ENCODE data around the gene NAA25.

NAA25 gene

GRCh38 chr12:112066566-112066965 is 42.0 kb downstream of the NAA25 start:
- TF ChIP-seq REST (IDR thresholded peaks at IDR 0.05; ENCODE audit: insufficient read depth in 1 of 2, low read depth in 2 of 2, low read length in 2 of 2) = no peak
- no peak for TF ChIP-seq SIN3A (IDR thresholded peaks at IDR 0.05; ENCODE audit: borderline replicate concordance, insufficient read depth, low read length)
- TF ChIP-seq POLR2AphosphoS5 (IDR thresholded peaks at IDR 0.05; ENCODE audit: low read depth, low read length) = no peak
- no peak for TF ChIP-seq FOXP2 (optimal IDR thresholded peaks at IDR 0.05; ENCODE audit: borderline replicate concordance, extremely low read depth, extremely low read length, insufficient read depth)
- no peak for TF ChIP-seq TAF1 (IDR thresholded peaks at IDR 0.05; ENCODE audit: borderline replicate concordance, insufficient read depth, low read length)

- TF ChIP-seq POLR2AphosphoS5 (IDR thresholded peaks at IDR 0.05; ENCODE audit: low read depth, low read length) (no peak), SIN3A (IDR thresholded peaks at IDR 0.05; ENCODE audit: borderline replicate concordance, insufficient read depth, low read length) (no peak), REST (IDR thresholded peaks at IDR 0.05; ENCODE audit: insufficient read depth in 1 of 2, low read depth in 2 of 2, low read length in 2 of 2) (no peak), TAF1 (IDR thresholded peaks at IDR 0.05; ENCODE audit: borderline replicate concordance, insufficient read depth, low read length) (no peak), FOXP2 (optimal IDR thresholded peaks at IDR 0.05; ENCODE audit: borderline replicate concordance, extremely low read depth, extremely low read length, insufficient read depth) (no peak)
Observed at GRCh38 chr12:112063273-112063672, 45.3 kb downstream of the NAA25 start.

GRCh38 chr12:112061137-112061536 is 47.4 kb downstream of the NAA25 start:
- no peak for TF ChIP-seq TAF1 (IDR thresholded peaks at IDR 0.05; ENCODE audit: borderline replicate concordance, insufficient read depth, low read length)
- TF ChIP-seq SIN3A (IDR thresholded peaks at IDR 0.05; ENCODE audit: borderline replicate concordance, insufficient read depth, low read length) = no peak
- TF ChIP-seq REST (IDR thresholded peaks at IDR 0.05; ENCODE audit: insufficient read depth in 1 of 2, low read depth in 2 of 2, low read length in 2 of 2) = no peak
- TF ChIP-seq POLR2AphosphoS5 (IDR thresholded peaks at IDR 0.05; ENCODE audit: low read depth, low read length) = no peak
- TF ChIP-seq FOXP2 (optimal IDR thresholded peaks at IDR 0.05; ENCODE audit: borderline replicate concordance, extremely low read depth, extremely low read length, insufficient read depth) = no peak

GRCh38 chr12:112049351-112049750 is 59.2 kb downstream of the NAA25 start:
- TF ChIP-seq POLR2AphosphoS5 (IDR thresholded peaks at IDR 0.05; ENCODE audit: low read depth, low read length) = no peak
- TF ChIP-seq SIN3A (IDR thresholded peaks at IDR 0.05; ENCODE audit: borderline replicate concordance, insufficient read depth, low read length) = no peak
- TF ChIP-seq TAF1 (IDR thresholded peaks at IDR 0.05; ENCODE audit: borderline replicate concordance, insufficient read depth, low read length) = no peak
- TF ChIP-seq FOXP2 (optimal IDR thresholded peaks at IDR 0.05; ENCODE audit: borderline replicate concordance, extremely low read depth, extremely low read length, insufficient read depth) = no peak
- no peak for TF ChIP-seq REST (IDR thresholded peaks at IDR 0.05; ENCODE audit: insufficient read depth in 1 of 2, low read depth in 2 of 2, low read length in 2 of 2)

- TF ChIP-seq SIN3A (IDR thresholded peaks at IDR 0.05; ENCODE audit: borderline replicate concordance, insufficient read depth, low read length) (no peak), REST (IDR thresholded peaks at IDR 0.05; ENCODE audit: insufficient read depth in 1 of 2, low read depth in 2 of 2, low read length in 2 of 2) (no peak), TAF1 (IDR thresholded peaks at IDR 0.05; ENCODE audit: borderline replicate concordance, insufficient read depth, low read length) (no peak), POLR2AphosphoS5 (IDR thresholded peaks at IDR 0.05; ENCODE audit: low read depth, low read length) (no peak)
Observed at GRCh38 chr12:112046003-112046402, 62.6 kb downstream of the NAA25 start.
